ENCODE results near the gene KIAA2012.

- TF ChIP-seq, protein P1, sequence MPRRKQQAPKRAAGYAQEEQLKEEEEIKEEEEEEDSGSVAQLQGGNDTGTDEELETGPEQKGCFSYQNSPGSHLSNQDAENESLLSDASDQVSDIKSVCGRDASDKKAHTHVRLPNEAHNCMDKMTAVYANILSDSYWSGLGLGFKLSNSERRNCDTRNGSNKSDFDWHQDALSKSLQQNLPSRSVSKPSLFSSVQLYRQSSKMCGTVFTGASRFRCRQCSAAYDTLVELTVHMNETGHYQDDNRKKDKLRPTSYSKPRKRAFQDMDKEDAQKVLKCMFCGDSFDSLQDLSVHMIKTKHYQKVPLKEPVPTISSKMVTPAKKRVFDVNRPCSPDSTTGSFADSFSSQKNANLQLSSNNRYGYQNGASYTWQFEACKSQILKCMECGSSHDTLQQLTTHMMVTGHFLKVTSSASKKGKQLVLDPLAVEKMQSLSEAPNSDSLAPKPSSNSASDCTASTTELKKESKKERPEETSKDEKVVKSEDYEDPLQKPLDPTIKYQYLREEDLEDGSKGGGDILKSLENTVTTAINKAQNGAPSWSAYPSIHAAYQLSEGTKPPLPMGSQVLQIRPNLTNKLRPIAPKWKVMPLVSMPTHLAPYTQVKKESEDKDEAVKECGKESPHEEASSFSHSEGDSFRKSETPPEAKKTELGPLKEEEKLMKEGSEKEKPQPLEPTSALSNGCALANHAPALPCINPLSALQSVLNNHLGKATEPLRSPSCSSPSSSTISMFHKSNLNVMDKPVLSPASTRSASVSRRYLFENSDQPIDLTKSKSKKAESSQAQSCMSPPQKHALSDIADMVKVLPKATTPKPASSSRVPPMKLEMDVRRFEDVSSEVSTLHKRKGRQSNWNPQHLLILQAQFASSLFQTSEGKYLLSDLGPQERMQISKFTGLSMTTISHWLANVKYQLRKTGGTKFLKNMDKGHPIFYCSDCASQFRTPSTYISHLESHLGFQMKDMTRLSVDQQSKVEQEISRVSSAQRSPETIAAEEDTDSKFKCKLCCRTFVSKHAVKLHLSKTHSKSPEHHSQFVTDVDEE (CRISPR knock-in tag; IDR thresholded peaks at IDR 0.05) = no peak
- TF ChIP-seq ZFP3 (CRISPR knock-in tag; IDR thresholded peaks at IDR 0.05) (no peak), RARB (CRISPR knock-in tag; IDR thresholded peaks at IDR 0.05) (no peak), ZFP30 (CRISPR knock-in tag; IDR thresholded peaks at IDR 0.05) (no peak), ISL1 (CRISPR knock-in tag; IDR thresholded peaks at IDR 0.05) (no peak), ZC3H10 (CRISPR knock-in tag; IDR thresholded peaks at IDR 0.05) (no peak), CREB5 (CRISPR knock-in tag; IDR thresholded peaks at IDR 0.05; ENCODE audit: low read depth) (no peak), ARNTL (CRISPR knock-in tag; IDR thresholded peaks at IDR 0.05; ENCODE audit: borderline replicate concordance, low read depth) (no peak), SNAI2 (CRISPR knock-in tag; IDR thresholded peaks at IDR 0.05) (no peak), ESRRG (CRISPR knock-in tag; IDR thresholded peaks at IDR 0.05) (no peak), TCF4 (CRISPR knock-in tag; IDR thresholded peaks at IDR 0.05; ENCODE audit: borderline replicate concordance) (no peak), PPARA (CRISPR knock-in tag; IDR thresholded peaks at IDR 0.05; ENCODE audit: borderline replicate concordance) (no peak), ZNF8 (CRISPR knock-in tag; IDR thresholded peaks at IDR 0.05) (no peak)
- TF ChIP-seq, protein P2, sequence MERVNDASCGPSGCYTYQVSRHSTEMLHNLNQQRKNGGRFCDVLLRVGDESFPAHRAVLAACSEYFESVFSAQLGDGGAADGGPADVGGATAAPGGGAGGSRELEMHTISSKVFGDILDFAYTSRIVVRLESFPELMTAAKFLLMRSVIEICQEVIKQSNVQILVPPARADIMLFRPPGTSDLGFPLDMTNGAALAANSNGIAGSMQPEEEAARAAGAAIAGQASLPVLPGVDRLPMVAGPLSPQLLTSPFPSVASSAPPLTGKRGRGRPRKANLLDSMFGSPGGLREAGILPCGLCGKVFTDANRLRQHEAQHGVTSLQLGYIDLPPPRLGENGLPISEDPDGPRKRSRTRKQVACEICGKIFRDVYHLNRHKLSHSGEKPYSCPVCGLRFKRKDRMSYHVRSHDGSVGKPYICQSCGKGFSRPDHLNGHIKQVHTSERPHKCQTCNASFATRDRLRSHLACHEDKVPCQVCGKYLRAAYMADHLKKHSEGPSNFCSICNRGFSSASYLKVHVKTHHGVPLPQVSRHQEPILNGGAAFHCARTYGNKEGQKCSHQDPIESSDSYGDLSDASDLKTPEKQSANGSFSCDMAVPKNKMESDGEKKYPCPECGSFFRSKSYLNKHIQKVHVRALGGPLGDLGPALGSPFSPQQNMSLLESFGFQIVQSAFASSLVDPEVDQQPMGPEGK (CRISPR knock-in tag; IDR thresholded peaks at IDR 0.05; ENCODE audit: borderline replicate concordance) = no peak
Observed at GRCh38 chr2:202105025-202105424, 32.0 kb downstream of the KIAA2012 start.
